Stimulated activated CD4-positive, alpha-beta T cell treated with anti-CD3 and anti-CD28 coated beads, Interleukin-4, amount 100 ng/mL, for 48 hours (primary cell): ENCODE measurements around the gene CNIH4.
"Not testable (repeated sequence)": the region's sequence is repeated elsewhere in the genome, so short reads cannot be mapped to it uniquely, and the experiment has no call there.

Experiments used
- DNase-seq, 2 donors: peaks; one replicate each; pipeline ENCODE4 v3.0.0-alpha.2; 2020; ENCODE audit warnings: low read depth in 2 of 2

Gene CNIH4

DNA sequence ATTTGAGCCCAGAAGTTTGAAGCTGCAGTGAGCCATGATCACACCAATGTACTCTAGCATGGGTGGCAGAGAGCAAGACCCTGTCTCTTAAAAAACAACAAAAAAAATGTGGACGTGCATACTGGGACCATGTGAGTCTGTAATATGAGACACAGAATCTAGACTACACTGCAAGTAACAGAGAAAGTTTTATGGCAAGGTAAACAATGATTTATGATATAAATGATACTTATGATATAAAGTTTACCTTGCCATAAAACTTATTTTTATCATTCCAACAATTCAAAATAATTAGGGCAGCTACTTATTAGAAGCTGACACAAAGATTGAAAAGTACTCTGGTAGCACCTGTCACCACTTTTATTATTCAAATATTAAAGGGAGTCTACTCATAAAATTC lies 43.2 kb downstream of the CNIH4 start:
- no peak for DNase-seq

DNA sequence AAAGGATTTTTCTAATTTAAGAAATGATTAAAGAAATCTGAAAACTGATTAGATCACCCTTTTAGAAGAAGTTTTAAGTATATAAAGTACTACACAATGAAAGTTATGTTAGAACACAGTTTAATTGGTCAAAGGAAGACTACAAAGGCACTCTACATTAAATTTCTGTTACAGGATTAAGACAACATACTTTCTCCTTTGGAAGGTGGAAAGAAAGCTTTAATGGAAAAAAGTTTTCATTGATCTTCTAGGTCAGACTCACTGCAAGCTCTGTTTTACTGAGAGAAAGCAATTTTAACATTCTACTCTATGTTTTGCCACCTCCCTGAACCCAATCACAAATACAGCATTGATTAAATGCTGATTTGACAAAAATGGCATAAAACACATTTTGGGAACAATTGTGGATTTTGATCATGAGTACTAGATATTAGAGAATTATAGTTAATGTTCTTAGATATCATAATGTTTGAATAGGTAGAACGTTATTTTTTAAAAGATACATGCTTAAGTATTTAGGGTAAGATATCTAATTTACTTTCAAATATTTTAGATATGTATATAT lies 45.9 kb downstream of the CNIH4 start:
- no peak for DNase-seq

DNA sequence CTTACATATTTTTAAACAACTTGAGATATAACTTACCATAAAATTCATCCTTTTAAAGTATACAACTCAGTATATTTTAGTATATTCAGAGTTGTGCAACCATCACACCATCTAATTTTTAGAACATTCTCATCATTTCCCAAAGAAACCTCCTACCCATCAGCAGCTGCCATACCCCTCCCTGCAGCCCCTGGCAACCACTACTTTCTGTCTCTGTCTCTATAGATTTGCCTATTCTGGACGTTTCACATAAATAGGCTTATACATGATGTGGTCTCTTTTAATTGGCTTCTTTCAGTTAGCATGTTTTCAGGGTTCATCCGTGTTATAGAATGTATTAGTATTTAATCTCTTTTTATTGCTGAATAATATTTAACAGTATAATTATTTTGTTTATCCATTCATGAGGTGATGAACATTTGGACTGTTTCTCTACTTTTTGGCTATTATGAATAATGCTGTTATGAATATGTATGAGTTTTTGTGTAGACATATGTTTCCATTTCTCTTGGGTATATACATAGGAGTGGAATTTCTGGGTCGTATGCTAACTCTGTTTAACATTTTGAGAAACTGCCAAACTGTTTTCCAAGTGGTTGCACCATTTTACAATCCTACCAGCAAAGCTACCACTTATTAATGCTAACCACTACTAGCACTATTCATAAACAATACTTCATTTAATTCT lies 48.4 kb downstream of the CNIH4 start:
- no peak for DNase-seq

DNA sequence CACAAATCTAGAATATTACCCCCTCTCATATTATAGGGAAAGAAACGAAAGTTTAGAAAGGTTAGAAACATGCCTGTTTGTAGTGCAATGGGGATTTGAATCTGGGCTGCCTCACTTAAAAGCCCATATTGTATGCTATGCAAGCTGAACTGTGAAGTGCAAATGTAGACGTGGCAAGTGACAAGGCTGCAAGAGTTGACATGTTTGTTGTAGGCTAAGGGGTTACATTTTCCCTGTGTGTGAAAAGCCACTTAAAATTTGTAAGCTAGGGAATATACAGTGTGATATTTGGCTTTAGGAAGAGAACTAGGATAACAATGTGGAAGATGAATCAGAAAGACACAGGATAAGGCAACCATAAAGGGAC lies 48.9 kb downstream of the CNIH4 start:
- DNase-seq: no peak

DNA sequence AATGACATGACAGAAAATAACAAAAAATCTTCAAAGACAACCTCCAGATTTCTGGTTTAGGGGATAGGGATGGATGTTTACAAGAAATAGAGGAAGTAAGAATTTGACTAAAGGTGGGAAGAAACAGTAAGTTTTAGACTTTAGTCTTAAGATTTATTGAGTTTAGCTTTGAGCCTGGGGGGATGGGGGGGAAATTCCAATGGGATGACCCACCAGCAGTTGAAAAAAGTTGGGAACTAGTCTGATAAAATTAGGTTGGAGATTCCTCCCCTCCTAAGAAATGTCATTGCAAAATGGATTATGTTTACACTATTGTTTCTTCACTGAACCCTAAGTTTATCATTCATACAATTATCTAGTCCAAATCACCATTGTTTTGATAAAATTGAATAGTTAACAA lies 49.5 kb downstream of the CNIH4 start:
- no peak for DNase-seq

DNA sequence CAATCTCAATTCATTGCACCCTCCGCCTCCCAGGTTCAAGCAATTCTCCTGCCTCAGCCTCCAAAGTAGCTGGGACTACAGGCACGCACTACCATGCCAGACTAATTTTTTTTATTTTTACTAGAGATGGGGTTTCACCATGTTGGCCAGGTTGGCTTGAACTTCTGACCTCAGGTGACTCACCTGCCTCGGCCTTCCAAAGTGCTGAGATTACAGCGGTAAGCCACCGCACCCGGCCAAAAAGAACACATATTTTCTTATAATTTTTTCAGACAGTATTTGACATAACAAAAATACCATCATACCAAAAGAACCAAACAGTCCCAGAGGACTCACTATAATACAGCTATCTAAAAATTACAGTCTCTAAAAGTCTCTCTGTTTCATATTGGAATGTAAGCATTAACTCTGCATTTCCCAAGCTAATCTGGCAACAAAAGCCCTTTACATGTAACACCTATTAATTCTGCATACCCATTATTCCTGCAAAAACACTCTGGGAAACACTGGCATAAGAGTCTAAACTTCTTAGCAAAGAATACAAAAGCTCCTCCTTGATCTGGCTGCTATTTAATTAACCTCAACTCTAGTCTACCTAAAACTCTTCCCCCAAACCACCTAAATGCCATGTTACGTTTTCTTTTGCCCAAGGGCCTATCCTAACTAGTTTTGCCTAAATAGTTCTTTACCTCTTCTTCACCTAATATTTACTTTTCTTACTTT lies 51.1 kb downstream of the CNIH4 start:
- DNase-seq: no peak

DNA sequence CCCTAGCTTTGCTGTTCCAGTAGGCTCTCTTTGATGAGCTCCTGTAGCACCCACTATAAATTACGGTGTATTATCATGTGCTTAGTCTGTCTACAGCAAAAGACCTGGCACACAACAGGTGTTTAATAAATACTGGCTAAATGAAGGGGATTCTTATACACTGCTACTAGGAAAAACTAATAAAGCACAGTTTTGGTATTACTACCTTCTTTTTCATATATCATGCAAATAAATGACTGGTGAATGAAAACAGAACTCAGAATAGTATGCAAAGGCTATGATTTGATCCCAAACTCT lies 51.6 kb downstream of the CNIH4 start:
- DNase-seq: no peak

DNA sequence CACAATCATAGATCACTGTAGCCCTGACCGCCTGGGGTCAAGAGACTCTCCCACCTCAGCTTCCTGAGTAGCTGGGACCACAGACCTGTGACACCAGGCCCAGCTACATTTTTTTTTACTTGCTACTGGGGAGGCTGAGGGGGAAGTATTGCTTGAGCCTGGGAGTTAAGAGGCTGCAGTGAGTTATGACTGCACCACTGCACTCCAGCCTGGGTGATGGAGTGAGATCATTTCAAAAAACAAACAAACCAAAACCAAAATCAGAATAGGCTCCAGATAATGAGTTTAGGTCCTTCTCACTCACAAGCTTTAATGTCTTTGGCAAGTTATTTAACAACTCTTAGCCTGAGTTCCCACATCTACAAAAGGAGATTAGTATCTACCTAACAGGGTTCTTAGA lies 55.1 kb downstream of the CNIH4 start:
- DNase-seq: no peak

DNA sequence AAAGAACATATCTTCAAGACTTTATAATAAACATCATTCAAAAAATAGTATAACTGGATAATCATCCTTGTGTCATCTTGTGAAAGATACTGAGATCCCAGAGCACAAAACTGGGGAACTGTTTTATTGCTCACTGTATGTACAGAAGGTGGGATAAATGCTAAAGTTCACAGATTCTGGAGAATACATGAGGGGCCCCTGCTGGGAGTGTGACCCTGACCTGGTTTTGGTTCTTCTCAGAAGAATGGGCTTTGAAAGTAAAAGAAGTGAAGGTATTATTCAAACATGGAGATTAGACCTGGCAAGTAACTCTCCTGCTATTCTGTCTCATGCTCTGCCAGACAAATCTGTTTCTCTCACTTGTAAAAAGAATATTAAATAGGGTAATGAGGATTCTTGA lies 63.4 kb downstream of the CNIH4 start:
- no peak for DNase-seq

DNA sequence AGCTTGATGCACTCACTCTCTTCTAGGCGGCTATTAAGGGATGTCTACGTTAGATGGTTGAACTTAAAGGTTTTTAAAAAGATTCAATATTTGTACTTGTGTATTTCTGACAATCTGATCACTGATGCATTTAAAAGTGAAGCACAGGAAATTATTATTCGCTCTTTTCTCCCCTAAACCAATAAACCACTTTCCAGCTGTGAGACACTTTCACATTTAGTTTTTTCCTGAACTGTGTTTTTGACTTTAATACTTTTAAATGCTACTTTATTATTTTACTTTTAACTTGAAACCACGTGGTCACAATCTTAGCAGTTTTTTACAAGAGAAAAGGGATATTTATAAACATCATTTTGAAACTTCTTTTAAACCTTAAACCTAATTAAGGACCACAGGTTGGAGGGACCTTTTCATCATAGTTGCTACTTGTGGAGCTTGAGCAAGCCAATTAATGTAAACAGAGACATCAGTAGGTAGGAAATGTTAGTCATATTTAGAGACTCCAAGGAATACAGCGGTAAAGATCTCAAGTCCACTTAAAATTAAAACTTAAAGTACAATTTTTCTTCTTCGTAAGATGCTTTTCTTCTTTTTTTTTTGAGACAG lies 68.7 kb downstream of the CNIH4 start:
- DNase-seq: no peak

DNA sequence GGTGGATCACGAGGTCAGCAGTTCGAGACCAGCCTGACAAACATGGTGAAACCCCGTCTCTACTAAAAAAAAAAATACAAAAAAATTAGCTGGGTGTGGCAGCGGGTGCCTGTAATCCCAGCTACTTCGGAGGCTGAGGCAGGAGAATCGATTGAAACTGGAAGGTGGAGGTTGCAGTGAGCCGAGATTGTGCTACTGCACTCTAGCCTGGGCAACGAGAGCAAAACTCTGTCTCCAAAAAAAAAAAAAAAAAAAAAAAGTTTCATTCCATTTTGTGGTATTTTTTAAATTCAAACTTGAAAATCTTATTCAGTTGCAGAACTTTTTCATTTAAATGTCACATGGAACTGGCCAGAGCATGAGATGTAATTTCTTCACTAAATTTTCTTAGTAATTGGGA lies 70.2 kb downstream of the CNIH4 start:
- DNase-seq: not testable (repeated sequence)

DNA sequence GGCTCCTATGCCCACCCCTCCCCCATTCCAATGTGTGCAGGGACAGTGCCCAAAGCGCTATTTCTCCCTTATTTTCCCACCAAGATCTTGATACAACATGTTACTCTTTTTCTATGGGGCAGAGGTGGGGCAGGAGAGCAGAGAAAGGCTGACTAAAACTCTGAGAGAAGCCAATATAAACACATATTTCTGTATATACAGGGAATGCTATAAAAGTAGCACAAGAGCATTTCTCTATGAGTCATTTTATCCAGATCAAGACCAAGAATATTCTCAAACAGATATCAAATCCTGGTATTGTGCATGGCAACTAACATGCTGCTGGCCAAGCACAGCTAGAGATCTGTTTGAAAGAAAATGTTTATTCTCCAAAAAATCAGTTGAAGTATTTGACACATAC lies 70.7 kb downstream of the CNIH4 start:
- DNase-seq: no peak

DNA sequence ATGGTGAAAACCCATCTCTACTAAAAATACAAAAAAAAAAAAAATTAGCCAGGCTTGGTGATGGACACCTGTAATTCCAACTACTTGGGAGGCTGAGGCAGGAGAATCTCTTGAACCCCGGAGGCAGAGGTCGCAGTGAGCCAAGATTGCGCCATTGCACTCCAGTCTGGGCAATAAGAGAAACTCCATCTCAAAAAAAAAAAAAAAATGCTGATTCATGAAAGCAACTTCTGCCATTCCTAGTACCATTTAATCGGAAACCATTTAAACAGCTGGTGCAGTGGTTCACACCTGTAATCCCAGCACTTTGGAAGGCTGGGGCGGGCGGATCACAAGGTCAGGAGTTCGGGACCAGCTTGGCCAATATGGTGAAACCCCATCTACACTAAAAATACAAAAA lies 72.0 kb downstream of the CNIH4 start:
- not testable (repeated sequence) for DNase-seq
